RKO (cell line): Measurements from ENCODE around the gene PIGL.

Experiments
- DNase-seq: peaks from one replicate; pipeline ENCODE4 v3.0.0-alpha.2; 2016; ENCODE audit warnings: low spot score

The PIGL gene

GRCh38 chr17:16353317-16354174 is 136.5 kb downstream of the PIGL start, which contains the start of gene CENPV:
CENPV (minus strand) TSS chr17:16353469; CDS start chr17:16353436, 33 bp downstream.
- peak; percentile 67 for DNase-seq

GRCh38 chr17:16354585-16354984 is 137.6 kb downstream of the PIGL start:
- no peak for DNase-seq

- no peak for DNase-seq
Observed at GRCh38 chr17:16358394-16358793, 141.4 kb downstream of the PIGL start.

GRCh38 chr17:16361874-16362273 is 144.9 kb downstream of the PIGL start:
- no peak for DNase-seq

- peak; percentile 77 for DNase-seq
Observed at GRCh38 chr17:16363749-16364536, 146.9 kb downstream of the PIGL start.

DNA sequence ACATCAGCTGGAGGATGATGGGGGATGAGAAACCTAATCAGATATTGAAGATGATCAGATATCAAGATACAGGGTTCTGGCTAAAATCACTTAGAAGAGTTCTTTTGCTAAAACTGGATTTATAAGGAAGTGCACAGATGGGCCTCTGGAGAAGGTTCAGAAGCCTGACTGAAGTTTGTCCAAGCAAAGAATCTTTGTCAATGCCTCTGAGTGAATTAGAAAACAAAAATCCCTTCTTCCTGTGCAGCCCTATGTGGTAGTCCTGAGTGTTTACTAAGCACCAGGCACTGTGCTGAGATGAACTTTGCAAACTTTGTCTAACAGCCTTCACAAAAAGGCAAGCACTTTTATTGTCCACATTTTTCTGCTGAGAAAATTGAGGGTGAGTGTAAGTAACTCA is 147.6 kb downstream of the PIGL start:
- DNase-seq = no peak

DNA sequence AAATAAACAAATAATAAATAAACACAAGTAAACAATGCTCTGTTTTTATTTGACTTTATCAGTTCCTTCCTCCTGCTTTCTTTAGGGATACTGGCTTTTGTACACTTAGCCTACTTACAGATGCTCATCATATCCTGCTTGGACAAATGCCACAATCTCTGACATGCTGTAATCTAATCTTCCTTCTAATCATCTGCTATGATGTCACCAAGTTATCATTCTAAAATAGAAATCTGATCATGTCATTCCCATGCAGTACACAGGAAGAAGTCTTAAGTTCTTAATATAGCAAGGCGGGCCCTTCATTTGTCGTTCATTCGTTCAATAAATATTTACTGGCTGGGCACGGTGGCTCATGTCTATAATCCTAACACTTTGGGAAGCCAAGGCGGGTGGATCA is 154.7 kb downstream of the PIGL start:
- peak; percentile 77 for DNase-seq

- DNase-seq = no peak
Observed at GRCh38 chr17:16374146-16374938, 157.3 kb downstream of the PIGL start.
